Liver (tissue), 2 donors: Measurements from ENCODE around the gene AK5.

Experiments used
- JUND ChIP-seq, 2 donors: IDR thresholded peaks; 2 replicates each; pipeline ENCODE4 v1.6.1; 2016; ENCODE audit warnings: antibody characterized with exemption in 2 of 2
- REST ChIP-seq: IDR thresholded peaks from 2 replicates; pipeline ENCODE4 v1.6.1; 2016; ENCODE audit warnings: antibody characterized with exemption, mild to moderate bottlenecking
- donor health status: healthy.

- TF ChIP-seq JUND (IDR thresholded peaks at IDR 0.05), result no peak
- no peak for TF ChIP-seq REST
These were observed 9.8 kb upstream of the AK5 start for GRCh38 chr1:77271852-77272580.
